H1 (cell line): ENCODE data around the gene ACSL4. TPM values are rescaled to one million over a fixed set of nuclear protein-coding genes. Genes with fewer than 3 reads are reported as not detected.

Experiments used
- CTCF ChIA-PET: fragments of 300-600 bp; sonication (Branson Sonifier 250); formaldehyde crosslinking; loops from one replicate; lab custom pipeline; 2021; ENCODE audit not compliant: partially characterized antibody; lab: Charles Lee
- POLR2A ChIA-PET: fragments of 300-600 bp; sonication (Branson Sonifier 250); formaldehyde crosslinking; loops from one replicate; lab custom pipeline; 2021; ENCODE audit warnings: inconsistent platforms; ENCODE audit not compliant: partially characterized antibody; lab: Charles Lee
- DNase-seq, 2 experiments: peaks; one replicate each; pipeline versions ENCODE4 v3.0.0 to v3.0.0-alpha.2; 2010 to 2022; ENCODE audit warnings: low spot score in 2 of 2, low read depth in 1 of 2, mixed read lengths in 1 of 2
- FAIRE-seq: peaks from 2 replicates; lab custom pipeline; 2011; peaks lifted over from hg19 to GRCh38; lab: Jason Lieb, UNC
- H2AFZ ChIP-seq: 2 replicates; pipeline ENCODE4 v1.8.1; 2012; ENCODE audit warnings: low read length, inconsistent platforms
- H2AK5ac ChIP-seq: 2 replicates; pipeline ENCODE4 v1.6.1; 2013; ENCODE audit warnings: low read depth, low read length
- H2BK120ac ChIP-seq: replicated peaks from 2 replicates; pipeline ENCODE3; 2013; ENCODE audit warnings: low read depth, low read length, inconsistent platforms
- H2BK12ac ChIP-seq: 2 replicates; pipeline ENCODE4 v1.6.1; 2013; ENCODE audit warnings: low read depth, low read length
- H2BK15ac ChIP-seq: 2 replicates; pipeline ENCODE4 v1.6.1; 2013; ENCODE audit warnings: low read length
- H2BK20ac ChIP-seq: 2 replicates; pipeline ENCODE4 v1.6.1; 2013; ENCODE audit warnings: low read length
- H2BK5ac ChIP-seq: 2 replicates; pipeline ENCODE4 v1.6.1; 2013; ENCODE audit warnings: low read depth, low read length
- H3K14ac ChIP-seq: 2 replicates; pipeline ENCODE4 v1.6.1; 2013; ENCODE audit warnings: inconsistent platforms; ENCODE audit not compliant: insufficient read length
- H3K18ac ChIP-seq: 2 replicates; pipeline ENCODE4 v1.6.1; 2013; ENCODE audit warnings: low read length; ENCODE audit errors: extremely low read depth
- H3K23ac ChIP-seq: 2 replicates; pipeline ENCODE4 v1.6.1; 2013; ENCODE audit warnings: inconsistent platforms; ENCODE audit not compliant: insufficient read length
- H3K23me2 ChIP-seq: 2 replicates; pipeline ENCODE4 v1.6.1; 2013; ENCODE audit warnings: low read depth, low read length
- H3K27ac ChIP-seq: 2 replicates; pipeline ENCODE4 v1.6.1; 2011; ENCODE audit warnings: low read depth, low read length, inconsistent platforms
- H3K27me3 ChIP-seq, 4 experiments: replicated peaks in 1 of 4; 1 replicate in 1 of 4; 2 replicates in 3 of 4; pipeline versions ENCODE4 v1.6.1 to v1.8.1; 2011 to 2013; ENCODE audit warnings: low read length in 3 of 4, mild to moderate bottlenecking in 3 of 4, inconsistent platforms in 2 of 4, mixed read lengths in 2 of 4, moderate library complexity in 1 of 4; ENCODE audit not compliant: control insufficient read depth in 3 of 4, insufficient read depth in 3 of 4; ENCODE audit errors: extremely low read depth in 1 of 4
- H3K36me3 ChIP-seq, 4 experiments: 2 replicates each; pipeline versions ENCODE4 v1.6.1 to v1.8.1; 2011 to 2013; ENCODE audit warnings: mild to moderate bottlenecking in 4 of 4, low read length in 3 of 4, moderate library complexity in 2 of 4, control low read depth in 1 of 4, inconsistent platforms in 1 of 4; ENCODE audit not compliant: insufficient read depth in 4 of 4, control insufficient read depth in 2 of 4
- H3K4ac ChIP-seq: replicated peaks from 2 replicates; pipeline ENCODE3; 2013; ENCODE audit warnings: low read length, low read depth, mixed read lengths, inconsistent platforms; ENCODE audit not compliant: insufficient read length
- H3K4me1 ChIP-seq, 4 experiments: replicated peaks in 1 of 4; 1 replicate in 1 of 4; 2 replicates in 3 of 4; pipeline versions ENCODE4 v1.6.1 to v1.8.1; 2011 to 2013; ENCODE audit warnings: low read length in 3 of 4, inconsistent platforms in 2 of 4, mixed read lengths in 1 of 4; ENCODE audit not compliant: insufficient read depth in 4 of 4, control insufficient read depth in 3 of 4
- H3K4me2 ChIP-seq, 2 experiments: 2 replicates each; pipeline versions ENCODE4 v1.6.1 to v1.8.1; 2011 to 2013; ENCODE audit warnings: low read depth in 2 of 2, low read length in 2 of 2, control low read depth in 1 of 2, inconsistent platforms in 1 of 2, mild to moderate bottlenecking in 1 of 2; ENCODE audit not compliant: insufficient read depth in 1 of 2
- H3K4me3 ChIP-seq, 4 experiments: fragments of 200-600, 300-600 bp in 1 of 4; sonication (generic), shearing (Covaris generic), sonication (Bioruptor Twin) in 1 of 4; 2 replicates each; pipeline versions ENCODE4 v1.5.1 to v1.8.1; 2011 to 2016; ENCODE audit warnings: low read length in 4 of 4, low read depth in 3 of 4, control low read depth in 2 of 4, inconsistent platforms in 2 of 4, mild to moderate bottlenecking in 2 of 4, mixed read lengths in 1 of 4, moderate library complexity in 1 of 4; ENCODE audit not compliant: insufficient read depth in 2 of 4; ENCODE audit errors: extremely low read depth in 1 of 4
- H3K56ac ChIP-seq: replicated peaks from 2 replicates; pipeline ENCODE3; 2013; ENCODE audit warnings: low read depth, mild to moderate bottlenecking, mixed read lengths, low read length, inconsistent platforms; ENCODE audit not compliant: insufficient read length
- H3K79me1 ChIP-seq: 2 replicates; pipeline ENCODE4 v1.6.1; 2013; ENCODE audit warnings: low read depth, low read length, control low read depth
- H3K79me2 ChIP-seq, 2 experiments: 2 replicates each; pipeline versions ENCODE4 v1.6.1 to v1.8.1; 2012 to 2013; ENCODE audit warnings: low read length in 2 of 2, mild to moderate bottlenecking in 2 of 2, inconsistent platforms in 1 of 2; ENCODE audit not compliant: insufficient read depth in 2 of 2, control insufficient read depth in 1 of 2
- H3K9ac ChIP-seq, 4 experiments: replicated peaks in 1 of 4; 1 replicate in 1 of 4; 2 replicates in 3 of 4; pipeline versions ENCODE4 v1.6.1 to v1.8.1; 2011 to 2013; ENCODE audit warnings: low read depth in 3 of 4, low read length in 3 of 4, control low read depth in 2 of 4, mild to moderate bottlenecking in 2 of 4, moderate library complexity in 2 of 4, inconsistent platforms in 1 of 4; ENCODE audit errors: extremely low read depth in 1 of 4
- H3K9me3 ChIP-seq, 2 experiments: 2 replicates each; pipeline versions ENCODE4 v1.6.1 to v1.8.1; 2012 to 2013; ENCODE audit warnings: mild to moderate bottlenecking in 2 of 2, moderate library complexity in 2 of 2, control low read depth in 1 of 2, inconsistent platforms in 1 of 2, low read depth in 1 of 2, low read length in 1 of 2, mixed read lengths in 1 of 2; ENCODE audit not compliant: insufficient read depth in 2 of 2
- H4K20me1 ChIP-seq, 2 experiments: replicated peaks in 1 of 2; 2 replicates each; pipeline versions ENCODE3 to v1.8.1; 2011 to 2013; ENCODE audit warnings: inconsistent platforms in 2 of 2, low read length in 2 of 2, mild to moderate bottlenecking in 1 of 2; ENCODE audit not compliant: insufficient read depth in 2 of 2, control insufficient read depth in 1 of 2
- H4K5ac ChIP-seq: 2 replicates; pipeline ENCODE4 v1.6.1; 2013; ENCODE audit warnings: low read length, low read depth, mixed read lengths, inconsistent platforms; ENCODE audit not compliant: insufficient read length
- H4K8ac ChIP-seq: 2 replicates; pipeline ENCODE4 v1.8.0; 2013; ENCODE audit warnings: mild to moderate bottlenecking, moderate library complexity, low read length, inconsistent platforms; ENCODE audit not compliant: insufficient read depth; ENCODE audit errors: extremely low read depth
- H4K91ac ChIP-seq: replicated peaks from 2 replicates; pipeline ENCODE3; 2013; ENCODE audit warnings: low read length, mixed read lengths, inconsistent platforms; ENCODE audit not compliant: insufficient read length
- ZNF274 ChIP-seq: IDR thresholded peaks from 2 replicates; pipeline ENCODE4 v1.7.0; 2012; ENCODE audit warnings: low read length, borderline replicate concordance; ENCODE audit errors: extremely low read depth
- WGBS, 2 experiments: shearing (Covaris generic) in 1 of 2; methylation state at CpG; one replicate each; pipeline versions ENCODE4 v1.1.6 to v1.1.7; 2013 to 2015; ENCODE audit warnings: low lambda C conversion rate in 2 of 2, mixed read lengths in 2 of 2, inconsistent platforms in 1 of 2, low coverage in 1 of 2, missing lambda C conversion rate in 1 of 2; ENCODE audit not compliant: insufficient replicate concordance in 2 of 2, insufficient coverage in 1 of 2, insufficient read length in 1 of 2; ENCODE audit errors: extremely low coverage in 1 of 2, missing lambda C conversion rate in 1 of 2; 5-methylcytosine and 5-hydroxymethylcytosine counted together
- polyA plus RNA-seq, 7 experiments: library from polyadenylated mRNA; depleted of rRNA in 3 of 7; stranded (reverse) in 5 of 7; unstranded in 2 of 7; fragments of >200 nt in 5 of 7; fragments of 200-250 nt in 2 of 7; gene quantifications; 1 replicate in 5 of 7; 2 replicates in 1 of 7; 4 replicates in 1 of 7; pipeline versions ENCODE4 v1.2.1 to v1.2.3, GENCODE V29; 2011 to 2013; ENCODE audit warnings: missing spikeins in 2 of 7, mixed read lengths in 2 of 7
- total RNA-seq: library from RNA; stranded (reverse); fragmentation: NEBNext Ultra II Directional; extraction: Animal tissue kit (Norgen Biotek cat#: 25700); gene quantifications from 2 replicates; pipeline ENCODE4 v1.2.1, GENCODE V29; 2021

Gene ACSL4
- total and polyA plus RNA-seq, 2 of the 8 experiments (the other 6 are each of a cell fraction or from before 2014, with no cell fraction given), result 11.3 to 47.0 TPM

- Histone ChIP-seq H2BK12ac (no peak overlapping the region), H3K79me1 (no peaks in the 10 kb centered on the region), H3K4me2 (no peak overlapping the region), H3K27ac (no peak overlapping the region), H4K8ac (no peak overlapping the region), H4K20me1 (no peaks in the 10 kb centered on the region), H4K91ac (no peak overlapping the region), H4K5ac (no peak overlapping the region), H2BK120ac (no peak overlapping the region), H3K36me3 (peaks cover 0 to 19% (median 7%) of the 10 kb centered on the region in 4 experiments; a peak in 5 of 8 replicates), H3K4me3 (no peak overlapping the region), H3K9ac (no peak overlapping the region), H2BK15ac (no peak overlapping the region), H3K23ac (no peak overlapping the region), H3K79me2 (no peaks in the 10 kb centered on the region), H2AK5ac (no peak overlapping the region), H2BK5ac (no peak overlapping the region), H3K9me3 (no peaks in the 10 kb centered on the region), H3K14ac (no peak overlapping the region), H2AFZ (no peak overlapping the region), H3K4ac (no peak overlapping the region), H3K23me2 (no peaks in the 10 kb centered on the region), H3K27me3 (no peaks in the 10 kb centered on the region), H3K56ac (no peak overlapping the region), H2BK20ac (no peak overlapping the region), H3K18ac (no peak overlapping the region), H3K4me1 (no peaks in the 10 kb centered on the region)
- ChIA-PET POLR2A (no interaction called here), CTCF (no interaction called here)
- 100% methylated on average over 2 of the region's 2 CpGs; no CpG with 5 or more reads in 1 of the 2 experiments for WGBS, 2 experiments
- DNase-seq, result no peak
- no peak for FAIRE-seq
- no peak for TF ChIP-seq ZNF274
These were observed 72.5 kb downstream of the ACSL4 start for GRCh38 chrX:109660435-109661143.
